Right cardiac atrium (tissue), 5 donors: ENCODE data around the gene NDC80. TPM values are rescaled to one million over a fixed set of nuclear protein-coding genes. Genes with fewer than 3 reads are reported as not detected.

ENCODE experiments used
- ATAC-seq, 2 donors: fragments of 200-7000 bp; cut with Tn5 transposase; one replicate each; pipeline versions ENCODE4 v1.8.0 to v1.9.1; 2020; ENCODE audit warnings: moderate library complexity in 2 of 2, mild to moderate bottlenecking in 1 of 2
- DNase-seq, 3 donors: peaks; one replicate each; pipeline ENCODE4 v3.0.0-alpha.2; 2020
- H3K27ac ChIP-seq: one replicate; pipeline ENCODE4 v1.5.1; 2013; ENCODE audit warnings: mild to moderate bottlenecking, low read length, control low read depth, moderate library complexity
- H3K27me3 ChIP-seq: one replicate; pipeline ENCODE4 v1.6.1; 2013; ENCODE audit not compliant: control insufficient read depth, insufficient read depth
- H3K4me1 ChIP-seq: one replicate; pipeline ENCODE4 v1.6.1; 2013; ENCODE audit warnings: low read length; ENCODE audit not compliant: control insufficient read depth, insufficient read depth
- H3K4me3 ChIP-seq: one replicate; pipeline ENCODE4 v1.5.1; 2013; ENCODE audit warnings: low read length, control low read depth
- H3K9me3 ChIP-seq: one replicate; pipeline ENCODE4 v1.6.1; 2013; ENCODE audit warnings: low read length; ENCODE audit not compliant: control insufficient read depth
- WGBS: extraction: QIAGEN DNeasy Blood & Tissue Kit; methylation state at CpG from one replicate; pipeline ENCODE4 v1.1.7; 2013; 5-methylcytosine and 5-hydroxymethylcytosine counted together
- intact Hi-C, 4 donors: fragments of 100-400 bp; cut with DNase I; formaldehyde crosslinking; loops; one replicate each; pipeline versions ENCODE4 v1.11.0 to v1.14.0; 2022 to 2023
- polyA plus RNA-seq: library from polyadenylated mRNA; stranded (reverse); fragments of 200-250 nt; gene quantifications from one replicate; pipeline ENCODE4 v1.2.3, GENCODE V29; 2013
- total RNA-seq, 4 donors: library from RNA; stranded (reverse); fragmentation: NEBNext Ultra II Directional; extraction: Animal tissue kit (Norgen Biotek cat#: 25700); gene quantifications; one replicate each; pipeline ENCODE4 v1.2.1, GENCODE V29; 2021
- donor health status: healthy with polysubstance abuse.
- donor health status: DM: no; HTN: yes; CAD: no.
- donor health status: DM: no; HTN: no; CAD: no.
- donor health status: DM: no; HTN: yes; CAD: no; lungs with severe emphysema.
- donor health status: DM: yes; HTN: yes; CAD: no.

Gene NDC80
- total and polyA plus RNA-seq, 5 donors, result 0.17 to 1.1 (median 0.28) TPM

DNA sequence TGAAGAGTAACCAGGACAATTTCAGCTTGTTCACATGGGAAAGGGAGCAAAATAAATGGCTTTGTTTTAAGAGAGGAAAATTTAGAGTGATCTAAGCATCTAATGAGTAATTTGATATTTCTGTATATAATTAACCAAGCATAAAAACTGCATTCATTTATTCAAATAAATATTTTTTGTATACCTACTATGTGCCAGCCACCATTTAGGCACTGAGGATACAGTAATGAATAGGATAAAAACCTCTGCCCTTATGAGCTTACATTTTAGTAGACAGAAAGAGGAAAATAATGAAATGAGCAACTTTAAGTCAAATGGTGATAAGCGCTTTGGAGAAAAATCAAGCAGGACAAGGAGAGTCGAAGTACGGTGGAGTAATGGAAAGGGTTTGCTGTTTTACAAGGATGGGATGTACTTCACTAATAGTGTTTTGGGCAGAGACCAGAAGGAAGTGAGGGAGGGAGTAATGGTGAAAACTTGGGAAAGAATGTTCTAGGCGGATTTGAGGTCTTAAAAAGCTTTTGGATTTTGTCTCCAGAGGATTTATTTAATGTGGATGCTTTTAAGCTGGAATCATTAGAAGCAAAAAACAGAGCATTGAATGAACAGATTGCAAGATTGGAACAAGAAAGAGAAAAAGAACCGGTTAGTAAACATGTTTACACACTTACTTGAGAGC is 17.4 kb downstream of the NDC80 start:
- H3K4me1 ChIP-seq, result no peaks in the 10 kb centered on the region
- H3K9me3 ChIP-seq, result no peaks in the 10 kb centered on the region
- WGBS, result 70% methylated on average over 5 of the region's 5 CpGs
- ATAC-seq (no peak), DNase-seq (no peak)
- H3K4me3 ChIP-seq, result no peak overlapping the region
- H3K27me3 ChIP-seq, result no peaks in the 10 kb centered on the region
- no peak overlapping the region for H3K27ac ChIP-seq
- intact Hi-C loops, result no loop called here

DNA sequence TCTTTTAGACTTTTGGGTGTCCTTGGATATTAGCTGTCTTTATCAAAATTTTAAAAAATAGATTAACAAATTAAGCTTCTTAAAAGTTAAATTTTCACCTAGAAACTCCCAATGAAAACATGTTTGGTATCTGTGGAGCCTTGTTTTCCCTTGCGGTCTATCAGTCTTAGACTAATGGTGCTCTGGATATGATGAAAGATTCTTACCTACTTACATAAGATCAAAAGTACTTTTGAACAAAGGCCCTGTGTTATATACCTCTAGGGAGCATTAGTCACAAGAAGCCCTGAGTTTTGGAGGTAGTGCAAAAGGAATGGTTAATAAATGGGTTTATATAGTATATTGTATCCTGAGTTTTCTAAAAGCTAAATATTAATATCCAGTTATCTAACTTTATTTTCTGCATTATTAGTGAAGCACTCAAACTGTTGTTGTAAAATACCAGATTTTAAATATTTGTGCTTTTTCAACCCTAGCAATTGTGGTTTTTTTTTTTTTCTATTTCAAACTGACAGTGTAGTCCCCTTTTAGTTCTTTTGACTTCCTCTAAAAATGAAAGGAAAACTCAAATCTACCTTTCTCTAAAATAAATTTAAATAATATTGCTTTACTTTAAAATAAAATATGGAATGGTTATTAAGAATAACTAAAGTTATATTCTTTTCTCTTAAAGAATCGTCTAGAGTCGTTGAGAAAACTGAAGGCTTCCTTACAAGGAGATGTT is 18.1 kb downstream of the NDC80 start:
- DNase-seq, result no peak
- Histone ChIP-seq H3K27ac (no peak overlapping the region), H3K4me3 (no peak overlapping the region), H3K4me1 (no peaks in the 10 kb centered on the region), H3K27me3 (no peaks in the 10 kb centered on the region), H3K9me3 (no peaks in the 10 kb centered on the region)
- WGBS, result 87% methylated on average over 3 of the region's 3 CpGs
- intact Hi-C loops, result no loop called here
- ATAC-seq, result no peak

DNA sequence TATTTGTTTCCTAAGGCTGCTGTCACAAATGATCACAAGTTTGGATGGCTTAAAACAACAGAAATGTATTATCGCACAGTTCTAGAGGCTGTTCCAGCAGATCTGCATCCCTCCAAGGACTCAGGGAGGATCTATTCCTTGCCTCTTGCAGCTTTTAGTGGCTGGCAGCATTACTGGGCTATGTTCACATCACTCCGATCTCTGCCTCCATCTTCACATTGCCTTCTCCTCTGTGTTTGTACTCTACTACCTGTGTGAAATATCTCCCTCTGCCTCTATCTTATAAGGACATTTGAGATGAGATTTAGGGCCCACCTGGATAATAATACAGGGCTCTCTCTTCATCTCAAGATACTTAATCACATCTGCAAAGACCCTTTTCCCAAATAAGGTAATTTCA is 18.9 kb downstream of the NDC80 start:
- no peak for ATAC-seq
- Histone ChIP-seq H3K4me1 (no peaks in the 10 kb centered on the region), H3K4me3 (no peak overlapping the region), H3K27me3 (no peaks in the 10 kb centered on the region), H3K27ac (peak overlapping the region; percentile 62), H3K9me3 (no peaks in the 10 kb centered on the region)
- intact Hi-C loops, result no loop called here
- 82% methylated on average over 2 of the region's 2 CpGs for WGBS
- DNase-seq, result no peak

DNA sequence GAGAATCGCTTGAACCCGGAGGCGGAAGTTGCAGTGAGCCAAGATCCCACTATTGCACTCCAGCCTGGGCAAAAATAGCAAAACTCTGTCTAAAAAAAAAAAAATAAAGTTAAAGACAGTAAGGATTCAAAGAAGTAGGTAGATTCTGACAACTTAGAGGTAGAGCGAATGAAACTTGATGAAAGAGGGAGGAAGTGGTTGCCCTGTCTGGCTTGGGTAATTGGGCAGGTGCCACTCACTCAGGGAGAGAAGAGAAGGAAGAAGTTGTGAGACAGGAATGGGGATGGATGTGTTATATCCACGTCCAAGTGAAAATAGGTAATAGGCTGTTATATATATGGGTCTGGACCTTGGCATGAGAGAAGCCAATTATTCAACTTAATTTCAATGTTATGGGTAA is 26.3 kb downstream of the NDC80 start:
- no peak overlapping the region for H3K4me3 ChIP-seq
- no peaks in the 10 kb centered on the region for H3K4me1 ChIP-seq
- H3K27ac ChIP-seq, result no peak overlapping the region
- no peaks in the 10 kb centered on the region for H3K9me3 ChIP-seq
- 95% methylated on average over 5 of the region's 5 CpGs for WGBS
- DNase-seq (no peak), ATAC-seq (no peak)
- intact Hi-C loops, result no loop called here
- H3K27me3 ChIP-seq, result no peaks in the 10 kb centered on the region

DNA sequence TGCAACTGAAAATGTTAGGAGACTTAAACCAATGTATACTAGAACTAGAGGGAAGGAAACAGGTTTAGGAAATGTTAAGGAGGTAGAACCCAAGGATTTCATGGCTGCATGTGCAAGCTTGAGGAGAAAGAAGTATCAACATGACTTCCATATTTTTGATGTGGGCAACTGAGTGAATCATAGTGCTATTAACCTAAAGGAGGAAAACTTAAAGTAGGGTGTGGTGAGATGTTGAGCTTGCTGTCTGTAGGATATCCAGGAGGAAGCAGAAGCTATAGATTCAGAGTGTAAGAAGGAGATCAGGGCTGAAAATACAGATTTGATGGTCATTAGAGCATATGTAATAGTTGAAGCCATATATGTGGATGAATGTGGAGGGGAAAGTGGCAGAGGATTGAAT is 31.5 kb downstream of the NDC80 start:
- Histone ChIP-seq H3K4me3 (no peak overlapping the region), H3K4me1 (no peaks in the 10 kb centered on the region), H3K9me3 (no peaks in the 10 kb centered on the region), H3K27me3 (no peaks in the 10 kb centered on the region), H3K27ac (no peak overlapping the region)
- intact Hi-C loops, result no loop called here
- ATAC-seq (no peak), DNase-seq (no peak)

DNA sequence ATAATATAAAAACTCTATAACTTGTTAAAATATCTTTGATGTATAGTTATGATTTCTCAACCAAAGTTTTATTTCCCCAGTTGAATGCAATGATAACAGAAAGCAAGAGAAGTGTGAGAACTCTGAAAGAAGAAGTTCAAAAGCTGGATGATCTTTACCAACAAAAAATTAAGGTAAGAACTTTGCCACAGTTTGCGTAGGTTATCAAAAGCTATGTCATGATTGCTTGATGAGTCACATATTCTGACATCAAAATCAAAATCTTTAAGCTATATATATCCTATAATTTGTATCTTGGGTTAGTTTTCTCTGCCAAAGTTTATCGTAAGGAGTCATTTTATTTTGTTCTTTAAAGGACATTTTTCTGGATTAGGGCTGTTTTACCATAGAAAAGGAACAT is 35.0 kb downstream of the NDC80 start:
- ATAC-seq, result no peak

DNA sequence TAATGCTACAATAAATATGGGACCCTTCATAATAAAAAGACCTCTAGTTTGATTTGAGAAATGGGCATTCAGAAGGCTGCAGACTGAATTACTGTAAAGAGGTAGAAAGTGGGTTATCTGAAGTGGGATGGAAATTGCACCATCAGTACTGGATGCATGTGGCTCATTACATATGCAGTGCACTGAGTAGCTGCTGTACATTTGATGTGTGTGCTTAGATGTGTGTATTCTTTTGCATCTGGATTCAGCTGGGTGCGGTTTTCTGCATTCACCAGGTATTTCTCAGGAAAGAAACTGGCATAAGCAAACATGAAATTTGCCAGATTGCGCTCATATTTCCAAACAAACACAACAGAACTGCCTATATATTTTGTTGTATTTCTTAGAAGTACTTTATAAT is 38.2 kb downstream of the NDC80 start:
- Histone ChIP-seq H3K27me3 (no peaks in the 10 kb centered on the region), H3K27ac (no peak overlapping the region), H3K4me1 (no peaks in the 10 kb centered on the region), H3K9me3 (no peaks in the 10 kb centered on the region), H3K4me3 (no peak overlapping the region)
- ATAC-seq (no peak), DNase-seq (no peak)
- 98% methylated on average over 2 of the region's 2 CpGs for WGBS
- intact Hi-C loops, result no loop called here

More for the DNA sequence above, 35.0 kb downstream of the NDC80 start:
- 73% methylated on average over 2 of the region's 2 CpGs for WGBS
- intact Hi-C loops, result no loop called here
- no peaks in the 10 kb centered on the region for H3K27me3 ChIP-seq
- no peak overlapping the region for H3K4me3 ChIP-seq
- no peak overlapping the region for H3K27ac ChIP-seq
- no peak for DNase-seq
- no peaks in the 10 kb centered on the region for H3K4me1 ChIP-seq
- no peaks in the 10 kb centered on the region for H3K9me3 ChIP-seq

DNA sequence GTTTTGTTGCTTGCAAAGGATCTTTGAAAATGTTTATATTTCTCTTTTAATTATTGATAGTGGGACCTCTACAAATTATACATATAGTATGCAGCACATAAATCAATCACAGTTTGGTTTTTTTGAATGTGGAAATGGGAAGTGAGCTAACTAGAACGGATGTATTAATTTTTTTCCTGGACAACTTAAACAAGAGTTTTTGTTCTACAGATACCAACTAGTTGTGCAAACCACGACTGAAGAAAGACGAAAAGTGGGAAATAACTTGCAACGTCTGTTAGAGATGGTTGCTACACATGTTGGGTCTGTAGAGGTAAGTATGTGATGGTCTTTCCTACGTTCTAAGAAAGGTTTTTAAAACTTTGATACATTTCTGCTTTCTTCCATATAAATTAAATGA is 39.2 kb downstream of the NDC80 start:
- Histone ChIP-seq H3K4me3 (no peak overlapping the region), H3K9me3 (no peaks in the 10 kb centered on the region), H3K4me1 (no peaks in the 10 kb centered on the region), H3K27me3 (no peaks in the 10 kb centered on the region), H3K27ac (no peak overlapping the region)
- ATAC-seq (no peak), DNase-seq (no peak)
- intact Hi-C loops, result no loop called here
- WGBS, result 85% methylated on average over 5 of the region's 5 CpGs

DNA sequence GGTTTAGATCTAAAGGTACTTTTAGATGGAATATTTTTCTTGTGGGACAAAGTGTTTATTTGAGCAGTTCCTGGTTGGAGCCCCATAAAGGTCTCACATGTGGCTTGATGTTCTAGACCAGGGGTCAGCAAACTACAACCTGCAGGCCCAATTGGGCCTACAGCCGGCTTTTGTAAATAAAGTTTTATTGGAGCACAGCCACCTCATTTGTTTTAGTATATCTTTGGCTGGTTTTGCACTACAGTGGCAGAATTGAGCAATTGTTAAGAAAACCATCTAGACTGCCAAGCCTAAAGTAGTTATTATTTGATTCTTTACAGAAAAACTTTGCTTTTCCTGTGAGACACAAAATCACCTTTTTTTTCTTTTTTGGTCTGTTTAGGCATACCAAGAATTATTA is 41.6 kb downstream of the NDC80 start:
- Histone ChIP-seq H3K27ac (no peak overlapping the region), H3K9me3 (no peaks in the 10 kb centered on the region), H3K4me3 (no peak overlapping the region), H3K4me1 (no peaks in the 10 kb centered on the region), H3K27me3 (no peaks in the 10 kb centered on the region)
- ATAC-seq (no peak), DNase-seq (no peak)
- intact Hi-C loops, result no loop called here
- 95% methylated on average over 1 of the region's 1 CpG for WGBS

DNA sequence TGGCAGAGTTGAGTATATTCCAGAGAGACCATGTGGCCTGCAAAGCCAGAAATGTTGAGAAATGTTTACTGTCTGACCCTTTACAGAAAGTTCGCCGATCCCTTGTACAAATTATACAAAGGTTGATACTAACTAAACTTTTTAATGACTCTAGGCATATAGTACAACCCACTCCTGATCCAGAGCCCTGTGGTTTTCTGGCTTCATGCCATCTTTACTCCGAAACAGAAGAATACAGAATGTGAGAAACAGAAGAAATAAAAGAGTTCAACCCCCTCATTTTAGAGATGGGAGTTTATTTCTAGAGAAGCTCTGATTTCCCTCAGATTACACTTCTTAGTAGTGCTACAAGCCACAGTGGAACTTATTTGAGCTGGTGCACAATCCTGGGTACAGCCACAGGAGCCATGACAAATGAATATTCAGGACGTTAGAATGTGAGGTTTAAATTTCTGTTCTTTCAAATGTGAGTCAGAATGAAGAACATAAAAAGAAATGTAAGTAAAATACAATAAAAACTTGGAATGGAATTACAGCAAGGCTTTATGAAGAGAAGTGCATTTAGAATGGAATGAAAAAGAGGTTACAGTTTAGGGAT is 46.1 kb downstream of the NDC80 start:
- DNase-seq (no peak), ATAC-seq (no peak)
- Histone ChIP-seq H3K27ac (no peak overlapping the region), H3K4me3 (no peak overlapping the region), H3K9me3 (no peaks in the 10 kb centered on the region), H3K4me1 (no peaks in the 10 kb centered on the region), H3K27me3 (no peaks in the 10 kb centered on the region)
- intact Hi-C loops, result no loop called here
- 76% methylated on average over 4 of the region's 4 CpGs for WGBS

DNA sequence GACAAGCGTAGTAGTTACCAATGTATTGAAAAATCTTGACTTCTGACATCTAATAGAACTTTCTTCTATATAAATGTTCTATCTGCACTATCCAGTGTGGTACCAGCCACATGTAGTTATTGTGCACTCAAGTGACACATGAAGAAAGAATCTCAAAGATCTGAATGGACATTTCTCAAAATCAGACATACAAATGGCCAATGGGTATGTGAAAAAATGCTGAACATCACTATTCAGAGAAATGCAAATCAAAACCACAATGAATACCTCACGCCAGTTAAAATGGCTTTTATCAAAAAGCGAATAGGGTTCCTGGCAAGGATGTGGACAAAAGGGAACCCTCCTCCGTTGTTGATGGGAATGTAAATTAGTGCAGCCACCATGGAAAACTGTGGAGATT is 46.7 kb downstream of the NDC80 start:
- H3K27ac ChIP-seq, result no peak overlapping the region
- ATAC-seq (no peak), DNase-seq (no peak)
- H3K4me3 ChIP-seq, result no peak overlapping the region
- no peaks in the 10 kb centered on the region for H3K27me3 ChIP-seq
- 97% methylated on average over 4 of the region's 4 CpGs for WGBS
- intact Hi-C loops, result no loop called here
- no peaks in the 10 kb centered on the region for H3K9me3 ChIP-seq
- no peaks in the 10 kb centered on the region for H3K4me1 ChIP-seq
